Hepatocyte (in vitro differentiated cells): ENCODE data around the gene CRTAC1.

Experiments used
- CTCF ChIP-seq: fragments of 200-600 bp; sonication (generic); IDR thresholded peaks from 2 replicates; pipeline ENCODE4 v1.5.1; 2016; ENCODE audit warnings: antibody characterized with exemption, mild to moderate bottlenecking; ENCODE audit not compliant: poor library complexity
- EZH2 ChIP-seq: fragments of 200-600 bp; sonication (generic); IDR thresholded peaks from 2 replicates; pipeline ENCODE4 v1.6.1; 2016; ENCODE audit warnings: antibody characterized with exemption, mild to moderate bottlenecking, borderline replicate concordance
- EZH2phosphoT487 ChIP-seq: fragments of 200-600 bp; sonication (generic); IDR thresholded peaks from one replicate; pipeline ENCODE4 v1.6.1; 2018; ENCODE audit warnings: antibody characterized with exemption, mild to moderate bottlenecking, low read depth, moderate library complexity; ENCODE audit not compliant: unreplicated experiment, severe bottlenecking

- TF ChIP-seq CTCF (no peak), EZH2phosphoT487 (no peak), EZH2 (no peak)
These were observed 102.8 kb downstream of the CRTAC1 start for GRCh38 chr10:97927622-97928021.
